UCSD-AML1 (cell line): ENCODE results near the gene ALDH3A1.

Source experiments
- DNase-seq: peaks from one replicate; lab custom pipeline; 2025; ENCODE audit not compliant: unreplicated experiment; lab: John Stamatoyannopoulos, UW

Gene ALDH3A1

GRCh38 chr17:19720631-19721426, 27.3 kb downstream of the ALDH3A1 start:
- DNase-seq, result no peak

GRCh38 chr17:19720210-19720475, 28.0 kb downstream of the ALDH3A1 start:
- DNase-seq, result no peak

- no peak for DNase-seq
Measured at GRCh38 chr17:19719355-19720209, 28.5 kb downstream of the ALDH3A1 start.

- no peak for DNase-seq
Measured at GRCh38 chr17:19718613-19719354, 29.3 kb downstream of the ALDH3A1 start.

GRCh38 chr17:19718041-19718612, 30.0 kb downstream of the ALDH3A1 start:
- no peak for DNase-seq

GRCh38 chr17:19717411-19717908, 30.6 kb downstream of the ALDH3A1 start:
- no peak for DNase-seq

GRCh38 chr17:19717031-19717360, 31.1 kb downstream of the ALDH3A1 start:
- no peak for DNase-seq

- no peak for DNase-seq
Measured at GRCh38 chr17:19716108-19717030, 31.7 kb downstream of the ALDH3A1 start, which contains the start of gene SLC47A2. Gene SLC47A2, minus strand, starts transcription at chr17:19716584. Its CDS starts 29 bp downstream, at chr17:19716555.

GRCh38 chr17:19714542-19715411, 33.3 kb downstream of the ALDH3A1 start:
- no peak for DNase-seq

- DNase-seq, result no peak
Measured at GRCh38 chr17:19713901-19714361, 34.2 kb downstream of the ALDH3A1 start.

- DNase-seq, result no peak
Measured at GRCh38 chr17:19713462-19713861, 34.6 kb downstream of the ALDH3A1 start.

- no peak for DNase-seq
Measured at GRCh38 chr17:19712436-19713004, 35.6 kb downstream of the ALDH3A1 start.

- DNase-seq, result no peak
Measured at GRCh38 chr17:19709841-19710240, 38.3 kb downstream of the ALDH3A1 start.

GRCh38 chr17:19708431-19709175, 39.5 kb downstream of the ALDH3A1 start:
- no peak for DNase-seq

GRCh38 chr17:19707728-19708221, 40.3 kb downstream of the ALDH3A1 start:
- no peak for DNase-seq

- no peak for DNase-seq
Measured at GRCh38 chr17:19706791-19707727, 41.0 kb downstream of the ALDH3A1 start.
